ENCODE results near the gene ARHGAP21. TPM values are rescaled to one million over a fixed set of nuclear protein-coding genes. Genes with fewer than 3 reads are reported as not detected.

ARHGAP21 gene
- 37.5 to 57.5 TPM (median 48.9 TPM) in 5 replicates for total RNA-seq (2022; extraction: Qiagen RNA extraction; ENCODE audit: low read depth)

DNA sequence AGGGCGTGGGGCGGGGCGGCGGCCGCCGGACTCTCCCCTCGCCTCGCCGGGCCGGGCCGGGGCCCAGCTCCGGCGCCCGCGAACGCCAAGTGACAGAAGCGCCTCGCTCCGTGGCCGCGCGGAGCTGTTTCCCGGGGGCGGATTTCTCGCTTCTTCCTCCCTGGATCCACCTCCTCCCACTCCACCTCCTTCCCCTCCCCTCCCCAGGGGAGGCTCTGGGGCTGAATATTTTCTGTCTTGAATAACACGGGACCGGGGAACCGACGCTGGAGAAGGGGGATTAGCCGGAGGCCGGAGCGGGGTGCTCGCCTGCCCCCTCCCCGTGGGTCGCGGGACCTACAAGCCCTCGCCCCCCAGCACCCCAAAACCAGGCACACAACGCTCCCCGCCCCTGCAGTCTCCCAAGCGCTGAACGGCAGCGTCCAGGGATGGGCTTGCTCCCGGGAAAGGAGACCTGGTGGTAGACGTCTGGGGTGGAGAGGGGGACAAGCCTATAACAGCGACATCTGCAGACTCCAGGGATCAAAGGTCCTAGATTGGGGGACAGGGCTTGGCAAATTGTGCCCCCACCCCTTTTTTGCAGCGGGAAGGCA lies at the start of gene ARHGAP21:
ARHGAP21 (minus strand) TSS at position 100 of the 593 bp plus-strand sequence. CDS start 1,988 bp downstream, outside the sequence.

Other genes starting within 250 kb of the ARHGAP21 start
- gene PRTFDC1, start 228.7 kb upstream of the ARHGAP21 start, total RNA-seq (2022; extraction: Qiagen RNA extraction; ENCODE audit: low read depth) = 14.0 to 22.2 TPM (median 18.0 TPM) in 5 replicates